BJ (cell line): ENCODE measurements around the gene ARAP1. TPM values are rescaled to one million over a fixed set of nuclear protein-coding genes. Genes with fewer than 3 reads are reported as not detected.

Experiments used
- CTCF ChIA-PET: fragments of 350-600 bp; formaldehyde crosslinking; extraction: SDS; loops from one replicate; lab custom pipeline; 2021; ENCODE audit warnings: antibody characterized with exemption, inconsistent platforms; lab: Yijun Ruan, JAX
- POLR2A ChIA-PET: fragments of 300-600 bp; sonication (Branson Sonifier 250); formaldehyde crosslinking; extraction: SDS; loops from one replicate; lab custom pipeline; 2021; ENCODE audit warnings: antibody characterized with exemption; lab: Charles Lee
- DNase-seq: peaks from one replicate; pipeline ENCODE4 v3.0.0-alpha.2; 2011; ENCODE audit warnings: low read depth
- H3K27me3 ChIP-seq: 2 replicates; pipeline ENCODE4 v1.6.0; 2011; ENCODE audit warnings: low read length; ENCODE audit not compliant: control insufficient read depth, insufficient read depth
- H3K36me3 ChIP-seq: 2 replicates; pipeline ENCODE4 v1.5.1; 2011; ENCODE audit warnings: low read length; ENCODE audit not compliant: control insufficient read depth, insufficient read depth
- H3K4me3 ChIP-seq: 2 replicates; pipeline ENCODE4 v1.5.1; 2011; ENCODE audit warnings: low read depth, mild to moderate bottlenecking, control low read depth, low read length
- CTCF ChIP-seq: IDR thresholded peaks from 2 replicates; pipeline ENCODE4 v1.5.1; 2011; ENCODE audit warnings: low read depth, mild to moderate bottlenecking, control low read depth, inconsistent platforms, low read length, moderate library complexity; ENCODE audit not compliant: insufficient read depth
- polyA plus RNA-seq: library from polyadenylated mRNA; depleted of rRNA; stranded (reverse); fragments of >200 nt; gene quantifications from 2 replicates; pipeline ENCODE4 v1.2.3, GENCODE V29; 2011

The ARAP1 gene
- polyA plus RNA-seq, 1 experiment, result 74.5 TPM

GRCh38 chr11:72772059-72772458, 19.9 kb upstream of the ARAP1 start:
- ChIA-PET POLR2A (no interaction called here), CTCF (interaction anchor here (1.2 to 4.9 kb wide), 3 partner anchors 21 to 406 kb away, joined by 3 to 26 read pairs (median 4); partner anchors contain the start of gene STARD10)
- no peaks in the 10 kb centered on the region for H3K36me3 ChIP-seq
- no peak overlapping the region for H3K4me3 ChIP-seq
- no peak for TF ChIP-seq CTCF
- no peak for DNase-seq
- H3K27me3 ChIP-seq, result no peaks in the 10 kb centered on the region

GRCh38 chr11:72771507-72771906, 19.3 kb upstream of the ARAP1 start:
- no peaks in the 10 kb centered on the region for H3K27me3 ChIP-seq
- H3K36me3 ChIP-seq, result no peaks in the 10 kb centered on the region
- H3K4me3 ChIP-seq, result no peak overlapping the region
- ChIA-PET POLR2A (no interaction called here), CTCF (interaction anchor here (1.0 to 4.9 kb wide), 6 partner anchors 10 to 406 kb away, joined by 3 to 26 read pairs (median 3); partner anchors contain the start of gene STARD10)
- TF ChIP-seq CTCF, result no peak
- no peak for DNase-seq

GRCh38 chr11:72770799-72771198, 18.6 kb upstream of the ARAP1 start:
- Histone ChIP-seq H3K27me3 (no peaks in the 10 kb centered on the region), H3K36me3 (no peaks in the 10 kb centered on the region), H3K4me3 (no peak overlapping the region)
- POLR2A ChIA-PET, result no interaction called here
- no peak for TF ChIP-seq CTCF
- CTCF ChIA-PET, result interaction anchor here (1.0 to 4.9 kb wide), 5 partner anchors 10 to 67 kb away, joined by 3 to 26 read pairs (median 3); partner anchors contain the start of gene STARD10
- no peak for DNase-seq

- Histone ChIP-seq H3K36me3 (no peaks in the 10 kb centered on the region), H3K27me3 (no peaks in the 10 kb centered on the region), H3K4me3 (no peak overlapping the region)
- no peak for DNase-seq
- no peak for TF ChIP-seq CTCF
- CTCF ChIA-PET, result interaction anchor here (4.9 kb wide), 1 partner anchor 23 kb away, joined by 26 read pairs; the partner anchor contains the start of gene STARD10
- POLR2A ChIA-PET, result no interaction called here
Measured at GRCh38 chr11:72769680-72770079, 17.5 kb upstream of the ARAP1 start.

- no peak for DNase-seq
- ChIA-PET POLR2A (no interaction called here), CTCF (no interaction called here)
- H3K36me3 ChIP-seq, result no peaks in the 10 kb centered on the region
- no peaks in the 10 kb centered on the region; the same call in 1 of the 2 replicates for H3K27me3 ChIP-seq
- no peak overlapping the region for H3K4me3 ChIP-seq
- TF ChIP-seq CTCF, result no peak
Measured at GRCh38 chr11:72768581-72768980, 16.4 kb upstream of the ARAP1 start.
